Measurements from ENCODE around the gene PPP1R17.

The PPP1R17 gene

DNA sequence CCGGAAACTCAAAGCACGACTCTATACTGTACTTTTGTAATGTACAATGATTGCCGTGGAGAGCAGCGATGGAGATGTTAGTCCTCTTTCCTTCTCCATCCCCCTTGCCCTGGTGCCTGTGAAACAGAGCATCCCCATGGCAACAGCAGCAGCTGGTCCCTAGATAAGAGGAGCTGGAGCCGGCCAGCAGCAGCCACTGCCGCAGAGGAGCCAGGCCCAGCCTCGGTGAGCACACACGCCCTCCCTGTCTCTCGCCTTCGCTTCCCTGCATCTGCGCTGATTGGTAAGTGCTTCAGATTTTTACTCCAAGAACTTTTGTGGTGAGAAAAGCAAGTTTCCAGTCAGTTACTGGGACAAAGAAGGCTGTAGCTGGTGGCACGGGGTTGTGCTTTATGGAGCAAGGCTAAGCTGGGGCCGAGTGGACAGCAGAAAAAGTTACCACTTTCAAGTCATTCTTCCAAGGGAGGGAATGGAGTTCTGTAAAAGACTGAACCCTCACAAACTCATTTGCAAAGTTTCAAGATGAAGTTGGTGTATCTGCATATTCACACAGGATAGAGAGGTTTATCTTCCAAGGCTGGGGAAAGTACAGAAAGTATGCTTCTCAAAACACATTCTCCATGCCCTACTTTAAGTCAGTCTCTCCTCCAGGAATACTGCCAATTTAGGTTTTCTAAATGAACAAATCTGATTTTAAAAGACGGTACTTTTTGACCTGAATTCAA, at the start of gene PPP1R17:
Gene PPP1R17, plus strand, starts transcription at position 192 of the 725 bp plus-strand sequence. CDS start 5,227 bp downstream, outside the sequence.
- Mint-ChIP-seq H3K9me3 (no peaks in the 10 kb centered on the region), H3K27me3 (no peaks in the 10 kb centered on the region), H3K4me3 (no peak within 1 kb of the TSS), H3K27ac (peak within 1 kb of the TSS; percentile 86), H3K36me3 (no peaks in the 10 kb centered on the region), H3K4me1 (peaks cover 26% of the 10 kb centered on the region)
- no peak for ATAC-seq

DNA sequence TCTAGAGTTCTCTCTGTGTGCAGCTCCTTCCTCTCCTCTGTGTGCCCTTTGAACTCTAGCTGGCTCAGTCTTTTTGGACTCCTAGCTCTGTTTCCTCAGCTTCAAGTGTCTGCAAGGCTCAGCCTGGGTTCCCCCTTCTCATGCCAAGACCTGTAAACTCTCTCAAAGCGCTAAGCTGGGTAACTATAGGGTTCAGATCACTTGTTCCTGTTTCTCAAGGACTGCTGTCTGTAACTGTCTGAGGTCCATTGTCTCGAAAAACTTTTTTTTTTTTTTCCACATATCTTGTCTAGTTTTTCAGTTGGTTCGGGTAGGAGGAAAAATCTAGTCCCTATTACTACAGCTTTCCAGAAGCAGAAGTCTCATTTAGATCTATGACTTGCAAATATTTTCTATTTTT, 46.6 kb upstream of the PPP1R17 start:
- no peaks in the 10 kb centered on the region for H3K36me3 Mint-ChIP-seq
- ATAC-seq: no peak
- no peak overlapping the region for H3K4me3 Mint-ChIP-seq
- no peaks in the 10 kb centered on the region for H3K4me1 Mint-ChIP-seq
- H3K27me3 Mint-ChIP-seq: peaks cover 14% of the 10 kb centered on the region
- no peaks in the 10 kb centered on the region for H3K9me3 Mint-ChIP-seq
- H3K27ac Mint-ChIP-seq: no peak overlapping the region

DNA sequence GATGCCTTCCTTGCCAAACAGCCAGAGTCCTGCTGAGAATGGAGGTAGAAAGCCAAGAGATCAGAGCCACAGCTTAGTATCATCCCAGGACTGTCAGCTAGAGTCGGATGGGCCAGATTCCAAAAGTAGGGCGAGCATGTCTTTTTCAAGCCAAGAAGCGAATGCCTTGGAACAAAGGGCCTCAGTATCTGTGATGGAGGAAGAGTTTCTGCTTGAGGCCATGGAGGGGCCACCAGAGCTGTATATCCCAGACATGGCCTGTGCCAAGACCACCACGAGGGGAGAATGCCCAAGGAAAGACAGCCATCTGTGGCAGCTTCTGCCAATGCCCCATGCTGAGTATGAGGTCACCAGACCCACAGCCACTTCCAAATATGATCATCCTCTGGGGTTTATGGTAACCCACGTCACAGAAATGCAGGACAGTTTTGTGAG, 44.3 kb upstream of the PPP1R17 start:
- Mint-ChIP-seq H3K9me3 (no peaks in the 10 kb centered on the region), H3K4me1 (no peaks in the 10 kb centered on the region), H3K27ac (no peak overlapping the region), H3K4me3 (no peak overlapping the region), H3K36me3 (no peaks in the 10 kb centered on the region), H3K27me3 (peaks cover 25% of the 10 kb centered on the region)
- ATAC-seq: no peak

DNA sequence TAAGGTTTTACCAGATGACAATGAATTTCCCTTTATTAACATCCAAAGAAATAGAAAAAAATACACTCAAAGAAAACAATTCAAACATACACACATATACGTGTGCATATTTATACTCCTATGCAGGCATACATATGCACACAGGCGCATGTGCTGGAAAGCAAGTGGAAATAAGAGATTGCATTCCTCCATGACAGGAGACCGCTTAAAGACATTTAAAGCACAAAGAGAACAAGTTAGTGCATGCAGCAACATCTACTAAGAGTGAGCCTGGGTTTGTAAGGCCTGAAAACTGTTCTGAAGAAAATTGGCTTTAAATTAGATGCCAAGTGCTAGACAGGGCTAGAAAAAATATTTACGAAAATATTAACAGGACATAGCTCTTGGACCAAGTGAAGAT, 40.1 kb upstream of the PPP1R17 start:
- no peak overlapping the region for H3K27ac Mint-ChIP-seq
- H3K36me3 Mint-ChIP-seq: no peaks in the 10 kb centered on the region
- H3K4me1 Mint-ChIP-seq: no peaks in the 10 kb centered on the region
- no peak for ATAC-seq
- H3K27me3 Mint-ChIP-seq: peaks cover 25% of the 10 kb centered on the region
- no peaks in the 10 kb centered on the region for H3K9me3 Mint-ChIP-seq
- H3K4me3 Mint-ChIP-seq: no peak overlapping the region

DNA sequence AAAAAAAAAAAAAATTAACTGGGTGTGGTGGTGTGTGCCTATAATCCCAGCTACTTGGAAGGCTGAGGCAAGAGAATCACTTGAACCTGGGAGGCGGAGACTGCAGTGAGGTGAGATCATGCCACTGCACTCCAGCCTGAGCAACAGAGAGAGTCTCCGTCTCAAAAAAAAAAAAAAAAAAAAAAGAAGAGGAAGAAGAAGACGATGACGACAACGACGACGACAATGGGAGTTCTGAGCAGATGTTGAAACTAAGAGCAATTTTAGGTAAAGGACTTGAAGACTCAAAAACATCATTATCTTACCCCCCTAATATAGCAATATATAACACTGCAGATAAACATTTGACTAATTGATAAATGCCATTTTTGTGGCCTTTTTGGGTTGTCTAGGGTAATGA, 39.5 kb upstream of the PPP1R17 start:
- Mint-ChIP-seq H3K27ac (no peak overlapping the region), H3K4me3 (no peak overlapping the region), H3K4me1 (no peaks in the 10 kb centered on the region), H3K27me3 (peaks cover 25% of the 10 kb centered on the region), H3K9me3 (no peaks in the 10 kb centered on the region), H3K36me3 (no peaks in the 10 kb centered on the region)
- no peak for ATAC-seq

DNA sequence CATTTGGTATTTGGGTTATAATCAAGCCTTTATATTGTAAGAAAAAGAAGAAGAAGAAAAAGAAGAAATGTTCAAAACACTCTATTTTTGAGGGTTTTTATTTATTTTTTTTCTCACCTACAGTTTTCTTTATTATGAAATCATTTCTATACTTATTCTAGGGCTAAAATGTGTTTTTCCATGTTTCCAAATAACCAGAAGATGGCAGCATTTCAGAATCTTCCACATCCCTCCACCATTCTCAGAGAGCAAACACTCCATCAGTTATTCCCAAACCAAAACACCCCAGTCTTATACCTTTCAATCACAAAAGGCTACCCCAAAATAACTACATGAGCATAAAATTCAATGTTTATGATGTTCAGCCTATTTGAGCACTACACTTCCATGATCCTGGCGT, 38.7 kb upstream of the PPP1R17 start:
- Mint-ChIP-seq H3K27ac (no peak overlapping the region), H3K4me3 (no peak overlapping the region), H3K27me3 (peaks cover 19% of the 10 kb centered on the region), H3K9me3 (no peaks in the 10 kb centered on the region), H3K4me1 (no peaks in the 10 kb centered on the region), H3K36me3 (no peaks in the 10 kb centered on the region)
- no peak for ATAC-seq

DNA sequence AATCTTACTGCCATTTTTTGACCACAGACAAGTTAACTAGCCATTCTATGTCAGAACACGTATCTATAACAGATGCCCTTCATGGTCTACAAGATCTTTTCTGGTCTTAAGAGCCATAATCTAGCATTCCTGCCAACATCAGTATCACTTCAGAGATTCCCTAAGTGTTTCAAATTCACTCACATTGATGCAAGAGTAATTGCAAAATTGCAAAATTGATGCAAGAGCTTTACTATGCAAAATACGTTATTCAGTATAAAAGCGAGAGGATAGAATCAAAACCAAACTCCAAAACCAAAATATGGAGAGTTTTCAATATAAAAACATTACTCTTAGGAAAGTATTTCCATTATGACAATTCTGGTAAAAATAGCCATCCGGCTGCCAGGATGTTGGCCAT, 38.1 kb upstream of the PPP1R17 start:
- no peak overlapping the region for H3K4me3 Mint-ChIP-seq
- peaks cover 13% of the 10 kb centered on the region for H3K27me3 Mint-ChIP-seq
- no peaks in the 10 kb centered on the region for H3K9me3 Mint-ChIP-seq

DNA sequence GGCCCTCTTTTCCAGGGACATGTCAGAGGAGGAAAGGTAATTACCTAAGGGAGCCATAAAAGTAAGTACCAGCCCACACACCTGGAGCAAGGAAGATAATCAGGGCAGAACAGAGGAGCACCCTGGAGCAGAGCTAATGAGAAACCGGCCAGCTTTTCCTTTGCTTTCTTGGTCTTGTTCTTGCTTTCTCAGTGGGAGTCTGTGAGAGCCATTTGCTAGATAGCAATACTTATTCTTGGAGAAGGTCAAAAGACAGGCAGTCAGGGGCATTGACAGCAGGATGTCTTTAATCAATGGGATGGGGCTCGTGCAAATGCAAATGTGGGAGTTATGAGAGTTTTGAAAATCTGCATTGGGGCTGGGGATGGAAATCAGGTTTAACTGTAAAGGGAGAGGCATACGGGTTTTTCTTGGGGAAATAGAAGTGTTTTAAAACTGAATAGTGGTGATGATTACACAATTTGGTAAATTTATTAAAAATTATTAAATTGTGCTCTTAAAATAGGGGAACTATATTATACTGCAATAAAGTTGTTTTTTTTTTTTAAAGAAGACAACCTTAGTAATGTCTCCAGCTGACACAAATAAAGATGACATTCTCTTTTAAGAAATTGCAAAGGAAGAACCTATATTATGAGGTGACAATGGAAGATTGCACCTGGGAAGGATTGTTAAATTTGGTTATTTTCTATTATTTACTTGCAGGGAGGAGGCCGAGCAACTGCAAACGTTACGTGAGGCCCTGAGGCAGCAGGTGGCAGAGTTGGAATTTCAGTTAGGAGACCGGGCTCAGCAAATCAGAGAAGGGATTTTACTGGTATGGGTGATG, 35.6 kb upstream of the PPP1R17 start:
- H3K36me3 Mint-ChIP-seq: no peaks in the 10 kb centered on the region
- H3K4me1 Mint-ChIP-seq: no peaks in the 10 kb centered on the region
- ATAC-seq: no peak
- no peak overlapping the region for H3K4me3 Mint-ChIP-seq
- H3K27ac Mint-ChIP-seq: no peak overlapping the region
- no peaks in the 10 kb centered on the region for H3K9me3 Mint-ChIP-seq
- peaks cover 3% of the 10 kb centered on the region for H3K27me3 Mint-ChIP-seq

More for the DNA sequence above, 38.1 kb upstream of the PPP1R17 start:
- Mint-ChIP-seq H3K36me3 (no peaks in the 10 kb centered on the region), H3K27ac (no peak overlapping the region), H3K4me1 (no peaks in the 10 kb centered on the region)
- ATAC-seq: no peak

DNA sequence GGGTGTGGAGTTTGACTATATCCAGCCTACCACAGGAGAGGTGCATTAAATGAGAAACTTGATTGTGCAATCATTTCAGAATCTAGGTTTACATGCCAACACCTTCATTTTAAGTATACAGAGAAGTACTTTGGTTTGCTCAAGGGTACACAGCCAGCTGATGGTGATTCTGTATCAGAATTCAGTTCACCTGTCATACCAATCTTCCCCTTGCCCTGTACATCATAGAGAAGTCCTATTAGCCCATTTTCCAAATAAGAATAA, 35.0 kb upstream of the PPP1R17 start:
- no peak overlapping the region for H3K27ac Mint-ChIP-seq
- ATAC-seq: no peak
- no peaks in the 10 kb centered on the region for H3K9me3 Mint-ChIP-seq
- no peak overlapping the region for H3K4me3 Mint-ChIP-seq
- no peaks in the 10 kb centered on the region for H3K36me3 Mint-ChIP-seq
- H3K27me3 Mint-ChIP-seq: no peaks in the 10 kb centered on the region
- no peaks in the 10 kb centered on the region for H3K4me1 Mint-ChIP-seq

DNA sequence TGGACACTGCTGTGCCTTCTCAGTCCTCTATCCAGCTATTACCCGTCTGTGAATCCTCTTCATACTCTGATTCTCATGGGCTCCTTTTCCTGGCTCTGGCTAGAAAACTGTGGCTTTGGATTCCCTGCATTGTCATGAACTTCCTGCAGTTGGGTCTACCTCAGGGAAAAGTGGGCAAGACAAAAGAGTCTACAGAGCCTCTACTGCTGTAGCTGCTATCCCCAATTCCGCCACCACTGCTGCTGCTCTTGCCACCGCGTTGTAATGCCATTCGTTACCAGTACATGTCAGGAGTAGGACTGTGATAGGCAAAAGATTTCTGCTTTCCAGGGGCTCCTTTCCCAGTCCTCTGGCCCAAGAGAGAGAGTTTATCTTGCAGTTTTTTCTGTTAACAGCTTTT, 23.9 kb upstream of the PPP1R17 start:
- no peak for ATAC-seq
- Mint-ChIP-seq H3K4me1 (no peaks in the 10 kb centered on the region), H3K4me3 (no peak overlapping the region), H3K9me3 (peaks cover 2% of the 10 kb centered on the region), H3K27ac (no peak overlapping the region), H3K27me3 (no peaks in the 10 kb centered on the region), H3K36me3 (no peaks in the 10 kb centered on the region)

DNA sequence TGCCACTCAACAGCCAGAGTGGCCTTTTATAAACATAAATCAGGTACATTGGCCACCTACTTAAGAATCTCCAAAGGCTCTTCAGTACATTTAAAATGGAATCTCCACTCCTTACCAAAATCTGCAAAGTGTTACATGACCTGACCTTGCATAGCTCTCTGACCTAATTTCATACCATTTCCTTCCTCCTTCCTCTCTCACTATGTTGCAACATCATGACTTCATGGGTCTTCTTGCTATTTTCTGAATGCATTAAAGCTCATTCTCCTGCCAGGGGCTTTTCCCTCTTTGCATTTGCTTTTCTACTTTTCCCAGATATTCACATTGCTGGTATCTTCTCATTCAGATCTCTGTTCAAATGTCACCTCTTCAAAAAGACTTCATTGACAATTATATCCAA, 22.1 kb upstream of the PPP1R17 start:
- Mint-ChIP-seq H3K4me3 (no peak overlapping the region), H3K27ac (no peak overlapping the region), H3K4me1 (no peaks in the 10 kb centered on the region), H3K9me3 (peaks cover 2% of the 10 kb centered on the region), H3K27me3 (no peaks in the 10 kb centered on the region), H3K36me3 (no peaks in the 10 kb centered on the region)
- no peak for ATAC-seq

DNA sequence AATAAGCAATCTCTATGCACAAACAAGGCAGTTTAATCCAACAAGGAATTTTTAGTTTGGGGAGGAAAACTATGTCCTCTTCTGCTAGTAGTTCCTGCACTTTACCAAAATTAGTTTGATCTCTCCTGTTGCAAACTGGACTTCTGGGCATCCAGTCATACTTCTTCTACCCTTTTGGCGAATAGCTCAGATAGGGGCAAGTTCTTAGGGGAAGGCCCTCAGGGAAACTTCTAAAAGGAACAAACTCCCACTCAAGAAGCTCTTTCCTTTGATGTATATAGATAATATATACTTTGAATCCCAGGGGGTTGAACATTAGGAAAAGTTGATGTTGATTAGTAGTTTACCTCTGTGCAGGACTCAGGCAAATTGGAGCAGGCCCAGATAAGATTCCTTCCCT, 21.5 kb upstream of the PPP1R17 start:
- ATAC-seq: no peak
- H3K9me3 Mint-ChIP-seq: peaks cover 2% of the 10 kb centered on the region
- H3K4me1 Mint-ChIP-seq: no peaks in the 10 kb centered on the region
- H3K27me3 Mint-ChIP-seq: no peaks in the 10 kb centered on the region
- no peak overlapping the region for H3K27ac Mint-ChIP-seq
- H3K4me3 Mint-ChIP-seq: no peak overlapping the region
- no peaks in the 10 kb centered on the region for H3K36me3 Mint-ChIP-seq

DNA sequence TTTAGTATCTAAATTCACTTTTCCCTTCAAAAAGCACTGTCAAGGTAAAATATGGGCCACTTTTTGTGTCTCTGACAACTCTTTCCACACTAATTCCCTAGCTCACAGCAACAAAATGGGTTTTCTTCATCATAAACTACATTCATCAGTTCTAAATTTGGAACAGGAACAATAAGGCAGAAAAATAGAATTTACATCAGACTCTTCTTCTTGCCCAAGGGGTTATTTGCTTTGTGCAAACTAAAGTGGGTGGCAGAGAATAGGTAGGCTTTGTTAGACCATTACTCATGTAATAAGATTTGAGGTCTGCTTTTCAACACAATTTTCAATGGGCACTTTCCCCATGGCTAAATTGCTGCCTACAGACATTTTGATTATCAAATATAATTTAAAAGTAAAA, 17.6 kb upstream of the PPP1R17 start:
- no peaks in the 10 kb centered on the region for H3K36me3 Mint-ChIP-seq

DNA sequence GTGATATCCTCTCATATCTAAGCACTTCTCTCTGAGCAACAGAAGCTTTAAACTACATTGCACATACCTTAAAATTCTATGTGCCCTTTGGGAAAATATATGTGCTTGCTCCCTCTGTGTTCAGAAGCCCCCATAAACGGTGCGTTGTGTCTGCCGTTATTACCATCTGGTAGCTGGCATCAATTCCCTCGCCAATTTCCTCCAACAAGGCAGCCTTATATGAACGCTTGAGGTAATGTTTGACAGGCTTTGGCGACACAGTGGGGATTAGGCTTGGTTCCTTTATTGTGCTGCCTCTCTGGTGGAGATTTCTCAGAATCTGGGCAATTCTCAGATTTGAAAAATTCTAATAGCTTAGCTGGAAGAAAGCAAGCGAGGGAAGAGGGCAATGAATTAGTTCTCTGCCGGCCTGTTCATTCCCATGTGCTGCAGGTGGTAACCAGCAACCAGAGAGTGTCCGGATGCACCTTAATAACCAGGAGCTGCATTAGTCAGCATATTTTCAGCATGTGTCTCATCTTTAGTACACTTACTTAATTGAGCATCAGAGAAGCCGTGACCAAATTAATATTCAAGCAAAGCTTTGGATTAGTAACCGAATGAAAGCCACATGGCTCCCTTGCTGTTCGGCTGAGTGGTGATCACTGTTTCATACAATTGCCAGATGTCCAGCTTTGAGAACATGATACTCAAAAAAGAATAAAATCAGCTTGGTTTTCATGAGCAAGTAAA, 7.3 kb upstream of the PPP1R17 start:
- Mint-ChIP-seq H3K27me3 (no peaks in the 10 kb centered on the region), H3K27ac (no peak overlapping the region), H3K36me3 (no peaks in the 10 kb centered on the region), H3K4me3 (no peak overlapping the region), H3K9me3 (no peaks in the 10 kb centered on the region), H3K4me1 (no peaks in the 10 kb centered on the region)
- ATAC-seq: no peak

More for the DNA sequence above, 17.6 kb upstream of the PPP1R17 start:
- H3K9me3 Mint-ChIP-seq: no peaks in the 10 kb centered on the region
- H3K4me1 Mint-ChIP-seq: no peaks in the 10 kb centered on the region
- no peak overlapping the region for H3K27ac Mint-ChIP-seq
- ATAC-seq: no peak
- H3K27me3 Mint-ChIP-seq: peaks cover 23% of the 10 kb centered on the region
- no peak overlapping the region for H3K4me3 Mint-ChIP-seq

DNA sequence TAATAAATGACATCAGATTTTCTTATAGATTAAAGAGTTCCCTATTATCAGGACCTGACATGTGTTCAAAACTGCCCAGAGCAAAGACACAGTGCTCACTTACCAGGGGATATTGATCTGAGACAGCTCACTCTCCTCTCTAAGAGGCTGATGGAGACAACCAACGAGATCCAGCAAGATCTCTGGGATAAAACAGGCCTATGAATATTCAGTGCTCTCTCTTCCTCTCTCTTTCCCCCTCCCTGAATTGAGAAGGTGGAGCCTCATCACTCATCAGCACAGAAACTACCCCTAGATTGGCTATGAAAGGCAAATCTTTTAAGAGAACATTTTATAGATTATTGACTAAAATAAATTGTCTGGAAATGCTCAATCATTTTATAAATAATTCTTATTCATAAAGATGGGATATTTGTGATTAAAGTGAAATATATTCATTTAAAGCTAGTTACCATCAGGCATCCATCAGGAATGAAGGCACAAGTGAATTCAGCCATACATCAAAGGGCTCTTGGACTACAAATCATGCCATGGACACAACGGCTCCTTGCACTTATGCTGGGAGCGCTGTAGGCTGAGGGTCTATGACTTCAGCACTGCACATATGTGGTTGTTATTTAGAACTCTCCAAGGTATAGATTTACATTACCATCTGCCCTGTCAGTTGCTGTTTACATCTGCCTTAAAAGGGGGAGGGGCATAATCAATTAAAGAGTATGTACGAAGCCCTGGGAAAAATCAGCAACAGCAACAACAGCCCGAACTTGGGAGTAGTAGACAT, 3.4 kb upstream of the PPP1R17 start:
- Mint-ChIP-seq H3K4me1 (peaks cover 9% of the 10 kb centered on the region), H3K27ac (no peak overlapping the region), H3K4me3 (no peak overlapping the region), H3K9me3 (no peaks in the 10 kb centered on the region), H3K27me3 (no peaks in the 10 kb centered on the region), H3K36me3 (no peaks in the 10 kb centered on the region)
- ATAC-seq: no peak
